T-helper 1 cell treated with Interleukin-12 subunit alpha and Interleukin-12 subunit beta and Interleukin-4 antibody, amounts not matched to agents 30 μg/mL and 1 μg/mL, for 36 hours (primary cell): ENCODE data around the gene STPG4.

Experiments
- H3K27ac Mint-ChIP-seq: one replicate; pipeline ENCODE4 v1.8.0; 2021; ENCODE audit warnings: mild to moderate bottlenecking, mixed read lengths
- H3K27me3 Mint-ChIP-seq: one replicate; pipeline ENCODE4 v1.8.0; 2021; ENCODE audit warnings: low read depth, mixed read lengths
- H3K36me3 Mint-ChIP-seq: one replicate; pipeline ENCODE4 v1.8.0; 2021; ENCODE audit warnings: low read depth, mixed read lengths
- H3K4me1 Mint-ChIP-seq: one replicate; pipeline ENCODE4 v1.8.0; 2021; ENCODE audit warnings: low read depth, mixed read lengths
- H3K4me3 Mint-ChIP-seq: one replicate; pipeline ENCODE4 v1.8.0; 2021; ENCODE audit warnings: mild to moderate bottlenecking, moderate library complexity, mixed read lengths
- H3K9me3 Mint-ChIP-seq: one replicate; pipeline ENCODE4 v1.8.0; 2021; ENCODE audit warnings: mixed read lengths

STPG4 gene

DNA sequence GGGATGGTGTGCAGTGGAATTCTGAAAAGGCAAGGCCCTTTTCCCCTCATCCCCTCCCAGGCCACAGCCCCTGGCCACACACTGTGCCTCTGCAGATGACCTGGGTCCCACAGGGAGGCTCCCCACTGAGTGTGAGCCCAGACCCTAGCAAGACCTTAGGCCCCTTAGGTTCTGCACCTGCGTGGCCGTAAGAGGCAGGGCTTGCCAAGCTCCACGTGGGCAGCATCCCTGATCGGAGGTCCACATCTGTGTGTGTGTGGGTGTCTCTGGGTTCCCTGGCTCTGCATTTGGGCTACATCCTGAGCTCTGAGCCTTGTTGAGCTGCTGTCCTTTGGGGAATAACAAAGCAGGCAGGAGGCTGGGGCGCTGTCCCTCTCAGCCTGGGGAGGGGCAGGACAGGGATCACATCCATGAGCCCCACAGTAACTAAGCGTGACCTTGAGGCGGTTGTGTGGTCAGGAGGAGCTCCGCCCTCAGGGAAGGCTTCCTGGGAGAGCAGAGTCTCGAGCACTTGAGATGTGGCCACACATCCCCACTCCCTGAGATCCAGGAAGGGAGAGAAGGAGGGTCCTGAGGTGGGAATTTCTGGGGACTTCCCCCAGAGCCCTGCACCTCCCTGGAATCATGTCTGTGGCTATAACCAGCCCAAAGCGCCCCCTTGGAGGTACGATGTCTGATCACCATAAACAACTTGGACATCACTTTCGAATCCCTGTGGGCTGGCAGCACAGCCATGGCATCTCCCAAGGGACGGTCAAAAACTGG lies 84.8 kb downstream of the STPG4 start:
- H3K36me3 Mint-ChIP-seq: peaks cover 30% of the 10 kb centered on the region
- H3K4me1 Mint-ChIP-seq: peaks cover 20% of the 10 kb centered on the region
- no peak overlapping the region for H3K4me3 Mint-ChIP-seq
- H3K27ac Mint-ChIP-seq: no peak overlapping the region
- H3K9me3 Mint-ChIP-seq: no peaks in the 10 kb centered on the region
- H3K27me3 Mint-ChIP-seq: no peaks in the 10 kb centered on the region

DNA sequence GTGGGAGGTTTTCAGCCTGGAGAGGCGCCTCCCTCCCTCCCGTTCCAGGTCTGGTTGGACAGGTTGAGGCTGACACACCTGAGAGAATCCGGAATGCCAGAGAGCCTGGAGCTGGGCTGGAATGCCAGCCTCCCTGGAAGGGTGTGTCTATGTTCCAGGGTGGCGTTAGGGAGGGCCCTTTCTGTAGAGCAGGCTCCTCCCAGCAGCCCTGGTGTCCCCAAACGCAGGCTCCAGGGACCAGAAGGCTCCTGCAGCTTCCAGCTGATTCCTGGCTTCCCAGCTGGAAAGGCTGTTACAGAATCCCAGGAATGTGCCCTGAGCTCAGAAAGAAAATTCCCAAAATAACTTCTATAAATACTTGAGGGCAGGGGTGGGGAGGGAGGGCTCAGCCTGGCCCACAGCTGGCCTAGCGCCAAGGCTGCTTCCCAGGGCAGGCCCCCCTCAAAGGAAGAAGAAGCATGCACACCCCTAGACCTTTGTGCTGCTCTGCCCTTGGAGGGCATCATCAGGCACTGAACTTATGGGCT lies 85.4 kb downstream of the STPG4 start:
- Mint-ChIP-seq H3K4me1 (peaks cover 20% of the 10 kb centered on the region), H3K4me3 (no peak overlapping the region), H3K27ac (no peak overlapping the region), H3K36me3 (peaks cover 30% of the 10 kb centered on the region), H3K27me3 (no peaks in the 10 kb centered on the region), H3K9me3 (no peaks in the 10 kb centered on the region)

DNA sequence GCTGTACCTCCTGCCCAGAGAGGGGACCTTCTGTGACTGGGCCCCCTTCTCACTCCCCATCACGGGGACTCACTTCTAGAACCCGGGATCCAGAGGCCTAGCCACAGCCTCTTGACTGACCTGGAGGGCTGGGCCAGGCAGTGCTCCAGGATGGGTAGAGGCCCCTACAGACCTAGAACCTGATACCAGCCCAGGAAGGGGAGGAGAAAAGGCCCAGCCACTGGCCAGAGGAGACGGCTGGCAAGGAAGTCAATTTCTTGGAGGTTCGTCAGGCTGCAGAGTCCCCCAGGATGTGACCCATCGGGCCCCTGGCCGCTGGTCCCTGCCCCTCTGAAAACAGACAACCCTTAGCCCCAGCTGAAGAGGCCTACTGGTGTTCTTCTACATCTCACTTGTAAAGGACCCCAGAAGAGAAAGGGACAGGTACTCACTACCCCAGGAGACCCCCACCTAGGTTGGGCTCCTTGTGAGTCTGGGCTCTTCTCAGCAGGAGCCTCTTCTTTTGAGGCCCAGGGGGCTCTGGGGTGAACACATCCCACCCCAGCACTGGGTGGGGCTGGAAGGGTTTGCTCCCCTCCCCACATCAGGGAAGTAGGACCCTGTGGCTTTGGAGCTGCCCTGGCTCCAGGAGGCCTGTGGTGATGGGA lies 86.0 kb downstream of the STPG4 start:
- Mint-ChIP-seq H3K27ac (no peak overlapping the region), H3K36me3 (peaks cover 26% of the 10 kb centered on the region), H3K4me1 (peaks cover 20% of the 10 kb centered on the region), H3K27me3 (no peaks in the 10 kb centered on the region), H3K4me3 (no peak overlapping the region), H3K9me3 (no peaks in the 10 kb centered on the region)

GRCh38 chr2:47067788-47068407 lies 87.2 kb downstream of the STPG4 start:
- H3K36me3 Mint-ChIP-seq: peaks cover 30% of the 10 kb centered on the region
- H3K27ac Mint-ChIP-seq: no peak overlapping the region
- peaks cover 20% of the 10 kb centered on the region for H3K4me1 Mint-ChIP-seq

GRCh38 chr2:47065771-47066380 lies 89.2 kb downstream of the STPG4 start:
- H3K36me3 Mint-ChIP-seq: peaks cover 29% of the 10 kb centered on the region
- H3K27me3 Mint-ChIP-seq: no peaks in the 10 kb centered on the region
- no peak overlapping the region for H3K4me3 Mint-ChIP-seq
- peaks cover 10% of the 10 kb centered on the region for H3K4me1 Mint-ChIP-seq
- H3K9me3 Mint-ChIP-seq: no peaks in the 10 kb centered on the region
- H3K27ac Mint-ChIP-seq: no peak overlapping the region

More at GRCh38 chr2:47067788-47068407, 87.2 kb downstream of the STPG4 start:
- Mint-ChIP-seq H3K9me3 (no peaks in the 10 kb centered on the region), H3K27me3 (no peaks in the 10 kb centered on the region), H3K4me3 (no peak overlapping the region)

GRCh38 chr2:47065343-47065742 lies 89.8 kb downstream of the STPG4 start:
- H3K27me3 Mint-ChIP-seq: no peaks in the 10 kb centered on the region
- H3K4me1 Mint-ChIP-seq: peaks cover 8% of the 10 kb centered on the region
- no peak overlapping the region for H3K4me3 Mint-ChIP-seq
- H3K36me3 Mint-ChIP-seq: peaks cover 30% of the 10 kb centered on the region
- no peaks in the 10 kb centered on the region for H3K9me3 Mint-ChIP-seq
- H3K27ac Mint-ChIP-seq: no peak overlapping the region

- H3K27ac Mint-ChIP-seq: no peak overlapping the region
- peaks cover 36% of the 10 kb centered on the region for H3K36me3 Mint-ChIP-seq
- no peak overlapping the region for H3K4me3 Mint-ChIP-seq
Measured at GRCh38 chr2:47064106-47064505, 91.0 kb downstream of the STPG4 start.

GRCh38 chr2:47063538-47063930 lies 91.6 kb downstream of the STPG4 start:
- H3K4me3 Mint-ChIP-seq: no peak overlapping the region
- no peak overlapping the region for H3K27ac Mint-ChIP-seq
- peaks cover 5% of the 10 kb centered on the region for H3K4me1 Mint-ChIP-seq
- no peaks in the 10 kb centered on the region for H3K9me3 Mint-ChIP-seq
- no peaks in the 10 kb centered on the region for H3K27me3 Mint-ChIP-seq
- H3K36me3 Mint-ChIP-seq: peaks cover 33% of the 10 kb centered on the region

More at GRCh38 chr2:47064106-47064505, 91.0 kb downstream of the STPG4 start:
- no peaks in the 10 kb centered on the region for H3K27me3 Mint-ChIP-seq
- H3K9me3 Mint-ChIP-seq: no peaks in the 10 kb centered on the region
- peaks cover 5% of the 10 kb centered on the region for H3K4me1 Mint-ChIP-seq

DNA sequence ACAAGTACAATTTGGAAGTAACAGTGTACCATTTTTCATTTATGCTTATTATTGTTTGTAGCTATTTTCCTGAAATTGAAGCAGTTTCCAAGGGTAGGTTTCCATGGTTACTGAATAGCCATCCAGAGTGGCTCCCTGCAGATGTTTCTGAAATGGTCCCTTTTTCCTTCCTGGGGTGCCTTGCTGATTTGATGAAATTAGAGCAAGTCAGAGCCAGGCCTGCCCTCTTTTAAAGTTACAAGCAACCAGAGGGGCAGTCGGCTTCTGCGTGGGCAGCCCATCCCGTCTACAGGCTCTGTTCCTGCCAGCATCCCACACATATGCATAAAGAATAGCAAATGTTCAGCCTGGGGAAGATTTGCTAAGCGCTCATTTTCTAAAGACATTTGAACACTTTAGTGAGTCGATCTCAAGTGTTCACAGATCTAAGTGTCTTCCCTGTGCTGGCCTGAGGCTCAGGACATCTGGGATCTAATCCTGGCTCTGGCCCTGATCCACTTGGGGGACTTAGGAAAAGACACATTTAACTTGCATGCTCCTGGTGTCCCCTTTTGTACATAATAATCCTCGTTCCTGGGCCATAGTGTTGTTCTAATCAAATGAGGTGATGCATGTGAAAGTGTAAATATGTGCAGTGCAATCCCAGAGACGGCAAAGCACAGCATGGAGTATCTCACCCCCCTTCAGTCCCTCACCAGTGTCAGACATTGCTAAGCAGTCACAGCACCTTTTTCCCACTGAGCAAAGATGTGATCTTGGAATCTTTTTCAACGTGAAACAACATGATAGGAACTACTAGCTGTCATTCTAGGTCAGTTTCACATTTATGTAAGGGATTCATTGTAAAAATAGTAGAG lies 92.2 kb downstream of the STPG4 start:
- Mint-ChIP-seq H3K4me1 (peaks cover 4% of the 10 kb centered on the region), H3K27me3 (no peaks in the 10 kb centered on the region), H3K36me3 (peaks cover 31% of the 10 kb centered on the region), H3K4me3 (no peak overlapping the region), H3K27ac (no peak overlapping the region), H3K9me3 (no peaks in the 10 kb centered on the region)

DNA sequence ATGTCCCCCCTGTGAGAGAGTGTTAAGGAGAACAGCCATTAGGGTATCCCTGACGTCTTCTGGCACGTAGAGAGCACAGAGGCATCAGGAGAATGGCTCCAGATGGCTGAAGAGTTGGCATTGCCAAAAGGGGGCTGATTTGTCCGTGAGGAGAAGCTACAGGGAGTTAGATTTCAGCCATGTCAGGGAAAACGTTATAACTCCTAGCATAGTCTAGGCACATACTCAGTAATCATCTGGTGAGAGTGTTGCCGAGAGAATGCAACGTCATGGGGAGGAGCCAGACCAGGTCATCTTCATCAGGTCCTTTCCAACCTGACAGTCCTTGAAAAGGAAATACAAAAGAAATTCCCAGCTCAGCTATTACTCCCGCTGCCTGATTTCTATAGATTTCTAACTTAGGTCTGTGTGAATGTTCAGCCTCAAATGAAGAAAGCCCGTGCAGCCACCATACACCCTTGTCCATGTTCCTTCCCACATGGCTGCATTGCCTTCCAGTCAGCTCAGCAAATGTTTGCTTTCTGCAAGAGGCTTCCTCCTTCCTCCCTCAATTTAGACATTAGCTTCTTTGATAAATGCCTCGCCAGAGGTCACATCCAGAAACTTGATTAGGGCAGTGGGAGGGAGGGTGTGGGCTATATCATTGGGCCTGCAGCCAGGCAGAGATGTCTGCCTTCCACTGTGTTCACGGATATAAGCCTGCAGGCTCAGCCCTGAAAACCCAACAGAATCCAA lies 93.0 kb downstream of the STPG4 start:
- Mint-ChIP-seq H3K9me3 (no peaks in the 10 kb centered on the region), H3K36me3 (peaks cover 28% of the 10 kb centered on the region), H3K27ac (no peak overlapping the region), H3K4me3 (no peak overlapping the region), H3K4me1 (peaks cover 8% of the 10 kb centered on the region), H3K27me3 (no peaks in the 10 kb centered on the region)

DNA sequence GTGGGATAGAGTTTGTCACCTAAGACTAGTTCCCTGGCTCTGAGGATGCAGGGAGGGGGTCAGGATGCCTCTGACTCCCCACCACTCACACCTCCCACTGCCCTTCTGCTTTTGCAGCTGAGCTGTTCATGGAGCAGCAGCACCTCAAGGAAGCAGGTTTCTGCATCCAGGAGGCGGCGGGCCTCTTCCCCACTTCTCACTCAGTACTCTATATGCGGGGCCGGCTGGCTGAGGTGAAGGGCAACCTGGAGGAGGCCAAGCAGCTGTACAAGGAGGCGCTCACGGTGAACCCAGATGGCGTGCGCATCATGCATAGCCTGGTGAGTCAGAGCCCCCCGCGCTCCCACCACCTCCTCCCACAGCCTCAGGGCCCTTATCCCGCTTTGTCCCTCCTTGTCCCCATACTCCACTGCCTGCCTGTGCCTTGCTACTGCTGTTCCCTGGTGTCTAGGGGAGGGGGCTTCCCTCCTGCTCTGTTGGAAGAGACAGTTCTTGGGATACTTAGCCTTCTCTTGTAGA lies 94.4 kb downstream of the STPG4 start:
- peaks cover 15% of the 10 kb centered on the region for H3K4me1 Mint-ChIP-seq
- no peaks in the 10 kb centered on the region for H3K27me3 Mint-ChIP-seq
- no peak overlapping the region for H3K4me3 Mint-ChIP-seq
- H3K27ac Mint-ChIP-seq: no peak overlapping the region
- peaks cover 29% of the 10 kb centered on the region for H3K36me3 Mint-ChIP-seq
- H3K9me3 Mint-ChIP-seq: no peaks in the 10 kb centered on the region

- Mint-ChIP-seq H3K27me3 (no peaks in the 10 kb centered on the region), H3K9me3 (no peaks in the 10 kb centered on the region), H3K4me3 (no peak overlapping the region), H3K4me1 (peaks cover 18% of the 10 kb centered on the region), H3K36me3 (peaks cover 34% of the 10 kb centered on the region), H3K27ac (peak overlapping the region; percentile 57)
Measured at GRCh38 chr2:47058003-47058931, 96.8 kb downstream of the STPG4 start.
